Measurements from ENCODE around the gene DIS3L2. TPM values are rescaled to one million over a fixed set of nuclear protein-coding genes. Genes with fewer than 3 reads are reported as not detected.

DIS3L2 gene
- total RNA-seq, 1 donor from 2014 or later = 24.0 TPM

GRCh38 chr2:231940795-231941194 lies 20.7 kb upstream of the DIS3L2 start:
- H3K27me3 ChIP-seq (ENCODE audit: insufficient read depth, low read length) = peaks cover 8% of the 10 kb centered on the region
- Mint-ChIP-seq H3K4me3 (ENCODE audit: unreplicated experiment) (no peak overlapping the region), H3K27me3 (ENCODE audit: low read depth, unreplicated experiment) (peaks cover 12% of the 10 kb centered on the region), H3K27ac (ENCODE audit: unreplicated experiment) (no peak overlapping the region), H3K4me1 (ENCODE audit: low read depth, unreplicated experiment) (peaks cover 7% of the 10 kb centered on the region), H3K36me3 (ENCODE audit: low read depth, unreplicated experiment) (no peaks in the 10 kb centered on the region), H3K9me3 (ENCODE audit: unreplicated experiment) (no peaks in the 10 kb centered on the region)
- H3K4me3 ChIP-seq (ENCODE audit: insufficient read depth, low read depth, low read length) = no peak overlapping the region
- no peaks in the 10 kb centered on the region for H3K36me3 ChIP-seq (ENCODE audit: insufficient read depth, low read length)
- no peaks in the 10 kb centered on the region for H4K20me1 ChIP-seq (ENCODE audit: insufficient read depth, low read length)
- no peak for DNase-seq (ENCODE audit: low read depth)
- no peak overlapping the region for H3K9ac ChIP-seq (ENCODE audit: low read length)
- FAIRE-seq = no peak
- H3K9me3 ChIP-seq (ENCODE audit: insufficient read depth, low read depth, low read length) = no peaks in the 10 kb centered on the region
- no peak overlapping the region for H3K27ac ChIP-seq (ENCODE audit: low read depth, low read length)
- H3K4me1 ChIP-seq (ENCODE audit: insufficient read depth, low read length) = no peaks in the 10 kb centered on the region
- H3K79me2 ChIP-seq (ENCODE audit: insufficient read depth, low read length) = no peaks in the 10 kb centered on the region
- H2AFZ ChIP-seq (ENCODE audit: low read depth, low read length) = no peak overlapping the region
- no peak overlapping the region for H3K4me2 ChIP-seq (ENCODE audit: low read length)
- TF ChIP-seq, protein P1, sequence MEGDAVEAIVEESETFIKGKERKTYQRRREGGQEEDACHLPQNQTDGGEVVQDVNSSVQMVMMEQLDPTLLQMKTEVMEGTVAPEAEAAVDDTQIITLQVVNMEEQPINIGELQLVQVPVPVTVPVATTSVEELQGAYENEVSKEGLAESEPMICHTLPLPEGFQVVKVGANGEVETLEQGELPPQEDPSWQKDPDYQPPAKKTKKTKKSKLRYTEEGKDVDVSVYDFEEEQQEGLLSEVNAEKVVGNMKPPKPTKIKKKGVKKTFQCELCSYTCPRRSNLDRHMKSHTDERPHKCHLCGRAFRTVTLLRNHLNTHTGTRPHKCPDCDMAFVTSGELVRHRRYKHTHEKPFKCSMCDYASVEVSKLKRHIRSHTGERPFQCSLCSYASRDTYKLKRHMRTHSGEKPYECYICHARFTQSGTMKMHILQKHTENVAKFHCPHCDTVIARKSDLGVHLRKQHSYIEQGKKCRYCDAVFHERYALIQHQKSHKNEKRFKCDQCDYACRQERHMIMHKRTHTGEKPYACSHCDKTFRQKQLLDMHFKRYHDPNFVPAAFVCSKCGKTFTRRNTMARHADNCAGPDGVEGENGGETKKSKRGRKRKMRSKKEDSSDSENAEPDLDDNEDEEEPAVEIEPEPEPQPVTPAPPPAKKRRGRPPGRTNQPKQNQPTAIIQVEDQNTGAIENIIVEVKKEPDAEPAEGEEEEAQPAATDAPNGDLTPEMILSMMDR (IDR thresholded peaks at IDR 0.05; ENCODE audit: insufficient read depth, low read depth, low read length) = no peak
- no peak for TF ChIP-seq EZH2 (IDR thresholded peaks at IDR 0.05; ENCODE audit: insufficient read depth, low read length)

- H3K27ac Mint-ChIP-seq (ENCODE audit: unreplicated experiment) = no peak overlapping the region
- H3K9me3 Mint-ChIP-seq (ENCODE audit: unreplicated experiment) = no peaks in the 10 kb centered on the region
- H3K27ac ChIP-seq (ENCODE audit: low read depth, low read length) = no peak overlapping the region
- no peaks in the 10 kb centered on the region for H3K36me3 Mint-ChIP-seq (ENCODE audit: low read depth, unreplicated experiment)
- H3K79me2 ChIP-seq (ENCODE audit: insufficient read depth, low read length) = no peaks in the 10 kb centered on the region
- H3K9me3 ChIP-seq (ENCODE audit: insufficient read depth, low read depth, low read length) = no peaks in the 10 kb centered on the region
- peaks cover 15% of the 10 kb centered on the region for H3K27me3 Mint-ChIP-seq (ENCODE audit: low read depth, unreplicated experiment)
- TF ChIP-seq, protein P1 (IDR thresholded peaks at IDR 0.05; ENCODE audit: insufficient read depth, low read depth, low read length) = no peak
- TF ChIP-seq EZH2 (IDR thresholded peaks at IDR 0.05; ENCODE audit: insufficient read depth, low read length) = no peak
- peaks cover 1% of the 10 kb centered on the region for H3K4me1 Mint-ChIP-seq (ENCODE audit: low read depth, unreplicated experiment)
- H4K20me1 ChIP-seq (ENCODE audit: insufficient read depth, low read length) = no peaks in the 10 kb centered on the region
- H2AFZ ChIP-seq (ENCODE audit: low read depth, low read length) = no peak overlapping the region
- H3K4me1 ChIP-seq (ENCODE audit: insufficient read depth, low read length) = no peaks in the 10 kb centered on the region
- H3K4me3 ChIP-seq (ENCODE audit: insufficient read depth, low read depth, low read length) = no peak overlapping the region
- DNase-seq (ENCODE audit: low read depth) = no peak
- peaks cover 4% of the 10 kb centered on the region for H3K27me3 ChIP-seq (ENCODE audit: insufficient read depth, low read length)
- H3K4me3 Mint-ChIP-seq (ENCODE audit: unreplicated experiment) = no peak overlapping the region
- FAIRE-seq = no peak
- H3K9ac ChIP-seq (ENCODE audit: low read length) = no peak overlapping the region
- H3K4me2 ChIP-seq (ENCODE audit: low read length) = no peak overlapping the region
- H3K36me3 ChIP-seq (ENCODE audit: insufficient read depth, low read length) = no peaks in the 10 kb centered on the region
Observed at GRCh38 chr2:231941673-231942072, 19.8 kb upstream of the DIS3L2 start.

GRCh38 chr2:231942180-231942579 lies 19.3 kb upstream of the DIS3L2 start:
- H3K36me3 Mint-ChIP-seq (ENCODE audit: low read depth, unreplicated experiment) = no peaks in the 10 kb centered on the region
- H2AFZ ChIP-seq (ENCODE audit: low read depth, low read length) = no peak overlapping the region

More at GRCh38 chr2:231942180-231942579, 19.3 kb upstream of the DIS3L2 start:
- no peak for DNase-seq (ENCODE audit: low read depth)
- H3K27ac Mint-ChIP-seq (ENCODE audit: unreplicated experiment) = no peak overlapping the region
- H3K27ac ChIP-seq (ENCODE audit: low read depth, low read length) = no peak overlapping the region
- H3K27me3 Mint-ChIP-seq (ENCODE audit: low read depth, unreplicated experiment) = peaks cover 18% of the 10 kb centered on the region
- FAIRE-seq = no peak
- H3K4me3 ChIP-seq (ENCODE audit: insufficient read depth, low read depth, low read length) = no peak overlapping the region
- no peaks in the 10 kb centered on the region for H3K36me3 ChIP-seq (ENCODE audit: insufficient read depth, low read length)
- no peak overlapping the region for H3K4me2 ChIP-seq (ENCODE audit: low read length)
- H3K9me3 Mint-ChIP-seq (ENCODE audit: unreplicated experiment) = no peaks in the 10 kb centered on the region
- H4K20me1 ChIP-seq (ENCODE audit: insufficient read depth, low read length) = no peaks in the 10 kb centered on the region
- H3K9ac ChIP-seq (ENCODE audit: low read length) = no peak overlapping the region
- H3K27me3 ChIP-seq (ENCODE audit: insufficient read depth, low read length) = peaks cover 3% of the 10 kb centered on the region
- no peaks in the 10 kb centered on the region for H3K4me1 ChIP-seq (ENCODE audit: insufficient read depth, low read length)
- no peaks in the 10 kb centered on the region for H3K79me2 ChIP-seq (ENCODE audit: insufficient read depth, low read length)
- TF ChIP-seq, protein P1 (IDR thresholded peaks at IDR 0.05; ENCODE audit: insufficient read depth, low read depth, low read length) = no peak
- no peak for TF ChIP-seq EZH2 (IDR thresholded peaks at IDR 0.05; ENCODE audit: insufficient read depth, low read length)
- H3K4me1 Mint-ChIP-seq (ENCODE audit: low read depth, unreplicated experiment) = no peaks in the 10 kb centered on the region
- no peaks in the 10 kb centered on the region for H3K9me3 ChIP-seq (ENCODE audit: insufficient read depth, low read depth, low read length)
- no peak overlapping the region for H3K4me3 Mint-ChIP-seq (ENCODE audit: unreplicated experiment)
